ENCODE results near the gene CDPF1. TPM values are rescaled to one million over a fixed set of nuclear protein-coding genes. Genes with fewer than 3 reads are reported as not detected.

Gene CDPF1
- total RNA-seq, 1 experiment from 2014 or later, result 16.3 TPM

GRCh38 chr22:46286006-46286405 lies 35.9 kb upstream of the CDPF1 start:
- H3K4me2 ChIP-seq (ENCODE audit: low read length), result no peak overlapping the region
- H3K4me1 ChIP-seq (ENCODE audit: control insufficient read depth in 1 of 2, insufficient read depth in 2 of 2, low read length in 2 of 2), result no peaks in the 10 kb centered on the region
- H3K9me3 ChIP-seq (ENCODE audit: control insufficient read depth in 1 of 2, insufficient read depth in 1 of 2, low read depth in 1 of 2, low read length in 2 of 2), result no peaks in the 10 kb centered on the region
- no peak overlapping the region for H3K9ac ChIP-seq (ENCODE audit: low read length)
- H3K79me2 ChIP-seq (ENCODE audit: insufficient read depth, low read length), result no peaks in the 10 kb centered on the region
- no peak for DNase-seq (ENCODE audit: low read depth, low spot score)
- no TSS peak for BruUV-seq (replicated peaks)
- H4K20me1 ChIP-seq (ENCODE audit: insufficient read depth), result no peaks in the 10 kb centered on the region
- H3K36me3 ChIP-seq (ENCODE audit: control insufficient read depth in 1 of 2, insufficient read depth in 2 of 2, low read length in 2 of 2), result peaks cover 20 to 24% of the 10 kb centered on the region in 2 experiments; a peak in 3 of 4 replicates
- ChIA-PET RAD21 (ENCODE audit: low non-redundant PET in 1 of 2, low total read pairs in 2 of 2, uncharacterized antibody in 2 of 2, unreplicated experiment in 2 of 2) (no interaction called here), POLR2A (no interaction called here), CTCF (interaction anchor here (1.2 kb wide), 1 partner anchor 280 kb away, joined by 3 read pairs; no protein-coding TSS in a partner anchor)
- intact Hi-C loops (cut with micrococcal nuclease), result no loop called here
- no peak for ATAC-seq
- no peak for TF ChIP-seq EZH2 (IDR thresholded peaks at IDR 0.05)
- TF ChIP-seq CTCF (IDR thresholded peaks at IDR 0.05 in 2 of 3, conservative IDR thresholded peaks at IDR 0.05 in 1 of 3; ENCODE audit: borderline replicate concordance in 1 of 3, insufficient read depth in 1 of 3, low read depth in 2 of 3, low read length in 2 of 3), result no peak
- TF ChIP-seq ZBTB33 (IDR thresholded peaks at IDR 0.05; ENCODE audit: extremely low read depth, insufficient replicate concordance, low read length), result no peak
- TF ChIP-seq CBX3 (IDR thresholded peaks at IDR 0.05; ENCODE audit: low read depth), result no peak
- TF ChIP-seq FOSL1 (IDR thresholded peaks at IDR 0.05; ENCODE audit: low read depth), result no peak
- TF ChIP-seq TCF7L2 (IDR thresholded peaks at IDR 0.05; ENCODE audit: borderline replicate concordance, extremely low read depth, insufficient read depth, insufficient read length), result no peak
- TF ChIP-seq REST (IDR thresholded peaks at IDR 0.05; ENCODE audit: low read depth), result no peak
- TF ChIP-seq ZNF274 (IDR thresholded peaks at IDR 0.05; ENCODE audit: low read depth, low read length), result no peak
- no peak for TF ChIP-seq JUND (IDR thresholded peaks at IDR 0.05)
- TF ChIP-seq POLR2AphosphoS5 (IDR thresholded peaks at IDR 0.05; ENCODE audit: low read depth, low read length), result no peak
- no peak overlapping the region for H3K27ac ChIP-seq (ENCODE audit: low read depth, low read length)
- H3K9me2 ChIP-seq (ENCODE audit: insufficient read depth), result no peaks in the 10 kb centered on the region
- no peaks in the 10 kb centered on the region for H3K27me3 ChIP-seq (ENCODE audit: insufficient read depth, low read length)
- no peak overlapping the region for H3K4me3 ChIP-seq (replicated peaks in 1 of 2; ENCODE audit: low read depth in 1 of 2, low read length in 2 of 2)
- H2AFZ ChIP-seq (ENCODE audit: low read depth, low read length, poor library complexity, severe bottlenecking), result no peak overlapping the region

All from HCT116 (cell line).